Vagina (tissue), 2 donors: ENCODE measurements around the gene PINLYP. TPM values are rescaled to one million over a fixed set of nuclear protein-coding genes. Genes with fewer than 3 reads are reported as not detected.

Experiments
- DNase-seq, 2 donors: peaks; one replicate each; pipeline ENCODE4 v3.0.0-alpha.2; 2017; ENCODE audit errors: extremely low spot score in 2 of 2
- H3K27ac ChIP-seq: fragments of 200-600 bp; sonication (generic); one replicate; pipeline ENCODE4 v1.5.1; 2019
- H3K27me3 ChIP-seq: fragments of 200-600 bp; sonication (generic); one replicate; pipeline ENCODE4 v1.5.1; 2019
- H3K36me3 ChIP-seq, 2 donors: fragments of 200-600 bp; sonication (generic); one replicate each; pipeline ENCODE4 v1.5.1; 2017 to 2019
- H3K4me1 ChIP-seq: fragments of 200-600 bp; sonication (generic); one replicate; pipeline ENCODE4 v1.5.1; 2019
- H3K4me3 ChIP-seq, 2 donors: fragments of 200-600 bp; sonication (generic); 1 replicate in 1 of 2; 2 replicates in 1 of 2; pipeline ENCODE4 v1.5.1; 2016 to 2019
- H3K9me3 ChIP-seq: fragments of 200-600 bp; sonication (generic); one replicate; pipeline ENCODE4 v1.5.1; 2019
- CTCF ChIP-seq, 3 experiments: fragments of 450-650 bp in 2 of 3; fragments of 200-600 bp in 1 of 3; sonication (generic) in 1 of 3; IDR thresholded peaks; one replicate each; pipeline ENCODE4 v1.5.1; 2017 to 2019; ENCODE audit warnings: antibody characterized with exemption in 3 of 3, mild to moderate bottlenecking in 2 of 3, moderate library complexity in 2 of 3
- POLR2A ChIP-seq, 2 donors: fragments of 450-650 bp; IDR thresholded peaks; one replicate each; pipeline ENCODE4 v1.6.1; 2017; ENCODE audit warnings: antibody characterized with exemption in 2 of 2, mild to moderate bottlenecking in 2 of 2, moderate library complexity in 2 of 2
- POLR2AphosphoS5 ChIP-seq, 2 donors: sonication (generic); formaldehyde crosslinking; IDR thresholded peaks; one replicate each; pipeline ENCODE4 v1.9.0; 2017; ENCODE audit warnings: antibody characterized with exemption in 2 of 2, mild to moderate bottlenecking in 2 of 2, low read depth in 1 of 2; ENCODE audit not compliant: insufficient read depth in 1 of 2
- intact Hi-C: fragments of 100-400 bp; cut with DNase I; formaldehyde crosslinking; loops from one replicate; pipeline ENCODE4 v1.15.1; 2023
- total RNA-seq: library from RNA; depleted of rRNA; stranded (reverse); fragments of >200 nt; gene quantifications from one replicate; pipeline ENCODE4 v1.2.3, GENCODE V29; 2016

Gene PINLYP
- total RNA-seq, 1 donor from 2014 or later = 8.8 TPM

- H3K4me3 ChIP-seq = no peak overlapping the region
- TF ChIP-seq CTCF (IDR thresholded peaks at IDR 0.05) = no peak
- TF ChIP-seq POLR2A (IDR thresholded peaks at IDR 0.05) = no peak
- no peak for TF ChIP-seq POLR2AphosphoS5 (IDR thresholded peaks at IDR 0.05; ENCODE audit: insufficient read depth in 1 of 2, low read depth in 1 of 2)
- no peak overlapping the region for H3K27ac ChIP-seq
- no peak for DNase-seq
- intact Hi-C loops = no loop called here
- H3K36me3 ChIP-seq = no peaks in the 10 kb centered on the region
- no peaks in the 10 kb centered on the region for H3K9me3 ChIP-seq
- H3K4me1 ChIP-seq = peaks cover 19% of the 10 kb centered on the region
- no peaks in the 10 kb centered on the region for H3K27me3 ChIP-seq
Observed at GRCh38 chr19:43622956-43623355, 47.4 kb downstream of the PINLYP start.

GRCh38 chr19:43623889-43624670 lies 48.5 kb downstream of the PINLYP start:
- intact Hi-C loops = no loop called here
- Histone ChIP-seq H3K9me3 (no peaks in the 10 kb centered on the region), H3K27ac (no peak overlapping the region), H3K36me3 (no peaks in the 10 kb centered on the region), H3K4me3 (no peak overlapping the region), H3K4me1 (peaks cover 9% of the 10 kb centered on the region), H3K27me3 (no peaks in the 10 kb centered on the region)
- no peak for DNase-seq
- TF ChIP-seq CTCF (IDR thresholded peaks at IDR 0.05) (no peak), POLR2AphosphoS5 (IDR thresholded peaks at IDR 0.05; ENCODE audit: insufficient read depth in 1 of 2, low read depth in 1 of 2) (no peak), POLR2A (IDR thresholded peaks at IDR 0.05) (no peak)

GRCh38 chr19:43624933-43625332 lies 49.3 kb downstream of the PINLYP start:
- Histone ChIP-seq H3K27ac (no peak overlapping the region), H3K9me3 (no peaks in the 10 kb centered on the region), H3K4me1 (peaks cover 9% of the 10 kb centered on the region), H3K27me3 (no peaks in the 10 kb centered on the region), H3K4me3 (no peak overlapping the region), H3K36me3 (no peaks in the 10 kb centered on the region)
- intact Hi-C loops = no loop called here
- TF ChIP-seq CTCF (IDR thresholded peaks at IDR 0.05) (no peak), POLR2A (IDR thresholded peaks at IDR 0.05) (no peak), POLR2AphosphoS5 (IDR thresholded peaks at IDR 0.05; ENCODE audit: insufficient read depth in 1 of 2, low read depth in 1 of 2) (no peak)
- DNase-seq = no peak

- no peak for DNase-seq
- intact Hi-C loops = no loop called here
- H3K36me3 ChIP-seq = no peaks in the 10 kb centered on the region
- no peaks in the 10 kb centered on the region for H3K9me3 ChIP-seq
- H3K27ac ChIP-seq = no peak overlapping the region
- TF ChIP-seq POLR2AphosphoS5 (IDR thresholded peaks at IDR 0.05; ENCODE audit: insufficient read depth in 1 of 2, low read depth in 1 of 2) = no peak
- no peak for TF ChIP-seq POLR2A (IDR thresholded peaks at IDR 0.05)
- TF ChIP-seq CTCF (IDR thresholded peaks at IDR 0.05) = no peak
- no peaks in the 10 kb centered on the region for H3K4me1 ChIP-seq
- no peaks in the 10 kb centered on the region for H3K27me3 ChIP-seq
- H3K4me3 ChIP-seq = no peak overlapping the region
Observed at GRCh38 chr19:43625918-43626579, 50.4 kb downstream of the PINLYP start.

GRCh38 chr19:43626838-43627237 lies 51.2 kb downstream of the PINLYP start:
- no peaks in the 10 kb centered on the region for H3K4me1 ChIP-seq
- no peaks in the 10 kb centered on the region for H3K9me3 ChIP-seq
- intact Hi-C loops = no loop called here
- DNase-seq = no peak
- H3K4me3 ChIP-seq = no peak overlapping the region
- no peaks in the 10 kb centered on the region for H3K36me3 ChIP-seq
- no peaks in the 10 kb centered on the region for H3K27me3 ChIP-seq
- H3K27ac ChIP-seq = no peak overlapping the region
- no peak for TF ChIP-seq POLR2AphosphoS5 (IDR thresholded peaks at IDR 0.05; ENCODE audit: insufficient read depth in 1 of 2, low read depth in 1 of 2)
- TF ChIP-seq CTCF (IDR thresholded peaks at IDR 0.05) = no peak
- no peak for TF ChIP-seq POLR2A (IDR thresholded peaks at IDR 0.05)
